PC-3 (cell line): Measurements from ENCODE around the gene CHRNA3. TPM values are rescaled to one million over a fixed set of nuclear protein-coding genes. Genes with fewer than 3 reads are reported as not detected.

ENCODE experiments used
- ATAC-seq: fragments of 200-7000 bp; cut with Tn5 transposase; 2 replicates; pipeline ENCODE4 v1.9.1; 2020; ENCODE audit warnings: mild to moderate bottlenecking, moderate library complexity
- BruUV-seq: library from RNA; stranded (reverse); fragments of 400-500 nt; replicated peaks from 2 replicates; lab custom pipeline; 2021; lab: Mats Ljungman, UMichigan
- CTCF ChIA-PET: fragments of 300-600 bp; sonication (Branson Sonifier 250); formaldehyde crosslinking; loops from one replicate; lab custom pipeline; 2022; ENCODE audit warnings: antibody characterized with exemption; lab: Charles Lee
- POLR2A ChIA-PET: fragments of 300-600 bp; sonication (Branson Sonifier 250); formaldehyde crosslinking; loops from one replicate; lab custom pipeline; 2022; ENCODE audit warnings: antibody characterized with exemption; ENCODE audit not compliant: unreplicated experiment; lab: Charles Lee
- DNase-seq: peaks from one replicate; pipeline ENCODE4 v3.0.0-alpha.2; 2015
- H2AFZ ChIP-seq: fragments of 300-600 bp; sonication (generic); 2 replicates; pipeline ENCODE4 v1.6.0; 2016; ENCODE audit warnings: antibody characterized with exemption, low read length
- H3F3A ChIP-seq: fragments of 300-600 bp; sonication (generic); one replicate; pipeline ENCODE4 v1.6.0; 2017; ENCODE audit warnings: antibody characterized with exemption, low read length, control low read depth, mild to moderate bottlenecking; ENCODE audit not compliant: unreplicated experiment
- H3K27ac ChIP-seq: fragments of 300-600 bp; sonication (generic); 2 replicates; pipeline ENCODE4 v1.5.1; 2016; ENCODE audit warnings: mild to moderate bottlenecking, low read length
- H3K27me3 ChIP-seq: fragments of 300-600 bp; sonication (generic); 2 replicates; pipeline ENCODE4 v1.6.1; 2016; ENCODE audit warnings: low read length, mixed read lengths
- H3K36me3 ChIP-seq: fragments of 300-600 bp; sonication (generic); 2 replicates; pipeline ENCODE4 v1.6.1; 2016; ENCODE audit warnings: low read depth, mixed run types, low read length, mixed read lengths
- H3K4me1 ChIP-seq: fragments of 300-600 bp; sonication (generic); 2 replicates; pipeline ENCODE4 v1.5.1; 2016; ENCODE audit warnings: low read length; ENCODE audit not compliant: insufficient read depth
- H3K4me2 ChIP-seq: fragments of 300-600 bp; sonication (generic); 2 replicates; pipeline ENCODE4 v1.6.0; 2016; ENCODE audit warnings: low read length
- H3K4me3 ChIP-seq: fragments of 300-600 bp; sonication (generic); 2 replicates; pipeline ENCODE4 v1.5.1; 2016; ENCODE audit warnings: mild to moderate bottlenecking, low read length, mixed read lengths
- H3K79me2 ChIP-seq: fragments of 300-600 bp; sonication (generic); 2 replicates; pipeline ENCODE4 v1.6.1; 2017; ENCODE audit warnings: low read length, mixed read lengths
- H3K9ac ChIP-seq: fragments of 300-600 bp; sonication (generic); 2 replicates; pipeline ENCODE4 v1.6.0; 2016; ENCODE audit warnings: mild to moderate bottlenecking, low read length
- H3K9me2 ChIP-seq: fragments of 300-600 bp; sonication (generic); replicated peaks from 2 replicates; pipeline ENCODE4 v1.6.1; 2016; ENCODE audit warnings: mixed run types, low read length, mixed read lengths
- H3K9me3 ChIP-seq: fragments of 300-600 bp; sonication (generic); 2 replicates; pipeline ENCODE4 v1.6.1; 2016; ENCODE audit warnings: low read length, mixed read lengths
- H4K20me1 ChIP-seq: fragments of 300-600 bp; sonication (generic); 2 replicates; pipeline ENCODE4 v1.6.1; 2016; ENCODE audit warnings: low read length, mixed read lengths
- EZH2 ChIP-seq: fragments of 300-600 bp; sonication (generic); IDR thresholded peaks from one replicate; pipeline ENCODE4 v1.6.1; 2017; ENCODE audit warnings: antibody characterized with exemption, mild to moderate bottlenecking, low read length; ENCODE audit not compliant: unreplicated experiment
- EZH2phosphoT487 ChIP-seq: fragments of 300-600 bp; sonication (generic); IDR thresholded peaks from 2 replicates; pipeline ENCODE4 v1.6.1; 2018; ENCODE audit warnings: mild to moderate bottlenecking, antibody characterized with exemption, low read length, borderline replicate concordance
- intact Hi-C: fragments of 100-400 bp; cut with micrococcal nuclease; formaldehyde crosslinking; loops from 2 replicates; pipeline ENCODE4 v1.9.0; 2023
- total RNA-seq: library from RNA; depleted of rRNA; stranded (reverse); fragments of >200 nt; gene quantifications from 2 replicates; pipeline ENCODE4 v1.2.3, GENCODE V29; 2014
- TF ChIP-seq, protein P1 (sequence below): fragments of 300-600 bp; sonication (generic); conservative IDR thresholded peaks from 2 replicates; pipeline ENCODE4 v1.5.1; 2017; ENCODE audit warnings: antibody characterized with exemption, low read depth, mild to moderate bottlenecking, low read length

CHRNA3 gene
- total RNA-seq, 1 experiment from 2014 or later = not detected

DNA sequence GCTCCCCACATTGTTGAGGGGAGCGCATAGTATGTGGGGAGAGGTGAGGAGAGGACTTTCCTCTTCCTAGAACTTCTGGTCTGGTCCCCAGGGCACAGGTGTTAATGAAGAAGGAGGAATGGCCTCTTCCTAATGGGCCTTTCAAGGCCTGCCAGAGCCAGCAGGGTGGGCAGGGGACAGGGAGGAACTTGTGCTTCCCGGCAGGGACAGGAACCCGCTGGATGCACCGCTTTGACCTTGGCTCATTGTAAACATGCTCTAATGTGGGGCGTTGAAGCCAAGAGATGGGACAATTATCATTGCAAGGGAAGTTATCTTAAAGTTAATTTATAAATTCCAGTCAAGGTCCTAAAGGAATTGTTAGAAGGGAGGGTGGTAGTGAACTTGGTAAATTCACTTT, 41.2 kb upstream of the CHRNA3 start:
- POLR2A ChIA-PET = no interaction called here
- H3K27ac ChIP-seq = no peak overlapping the region
- CTCF ChIA-PET = no interaction called here
- no peaks in the 10 kb centered on the region for H3K4me1 ChIP-seq
- no peaks in the 10 kb centered on the region for H4K20me1 ChIP-seq
- H3F3A ChIP-seq = no peaks in the 10 kb centered on the region
- no peaks in the 10 kb centered on the region for H3K9me3 ChIP-seq
- no peak overlapping the region for H3K9ac ChIP-seq
- no peak overlapping the region for H3K4me2 ChIP-seq
- H3K4me3 ChIP-seq = no peak overlapping the region
- no peak overlapping the region for H2AFZ ChIP-seq
- TF ChIP-seq EZH2phosphoT487 (no peak), EZH2 (no peak)
- TF ChIP-seq, protein P1, sequence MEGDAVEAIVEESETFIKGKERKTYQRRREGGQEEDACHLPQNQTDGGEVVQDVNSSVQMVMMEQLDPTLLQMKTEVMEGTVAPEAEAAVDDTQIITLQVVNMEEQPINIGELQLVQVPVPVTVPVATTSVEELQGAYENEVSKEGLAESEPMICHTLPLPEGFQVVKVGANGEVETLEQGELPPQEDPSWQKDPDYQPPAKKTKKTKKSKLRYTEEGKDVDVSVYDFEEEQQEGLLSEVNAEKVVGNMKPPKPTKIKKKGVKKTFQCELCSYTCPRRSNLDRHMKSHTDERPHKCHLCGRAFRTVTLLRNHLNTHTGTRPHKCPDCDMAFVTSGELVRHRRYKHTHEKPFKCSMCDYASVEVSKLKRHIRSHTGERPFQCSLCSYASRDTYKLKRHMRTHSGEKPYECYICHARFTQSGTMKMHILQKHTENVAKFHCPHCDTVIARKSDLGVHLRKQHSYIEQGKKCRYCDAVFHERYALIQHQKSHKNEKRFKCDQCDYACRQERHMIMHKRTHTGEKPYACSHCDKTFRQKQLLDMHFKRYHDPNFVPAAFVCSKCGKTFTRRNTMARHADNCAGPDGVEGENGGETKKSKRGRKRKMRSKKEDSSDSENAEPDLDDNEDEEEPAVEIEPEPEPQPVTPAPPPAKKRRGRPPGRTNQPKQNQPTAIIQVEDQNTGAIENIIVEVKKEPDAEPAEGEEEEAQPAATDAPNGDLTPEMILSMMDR = no peak
- H3K9me2 ChIP-seq = no peaks in the 10 kb centered on the region
- H3K27me3 ChIP-seq = no peaks in the 10 kb centered on the region
- DNase-seq (no peak), ATAC-seq (no peak)
- no peaks in the 10 kb centered on the region for H3K79me2 ChIP-seq
- H3K36me3 ChIP-seq = no peaks in the 10 kb centered on the region
- intact Hi-C loops = no loop called here
- no TSS peak for BruUV-seq

DNA sequence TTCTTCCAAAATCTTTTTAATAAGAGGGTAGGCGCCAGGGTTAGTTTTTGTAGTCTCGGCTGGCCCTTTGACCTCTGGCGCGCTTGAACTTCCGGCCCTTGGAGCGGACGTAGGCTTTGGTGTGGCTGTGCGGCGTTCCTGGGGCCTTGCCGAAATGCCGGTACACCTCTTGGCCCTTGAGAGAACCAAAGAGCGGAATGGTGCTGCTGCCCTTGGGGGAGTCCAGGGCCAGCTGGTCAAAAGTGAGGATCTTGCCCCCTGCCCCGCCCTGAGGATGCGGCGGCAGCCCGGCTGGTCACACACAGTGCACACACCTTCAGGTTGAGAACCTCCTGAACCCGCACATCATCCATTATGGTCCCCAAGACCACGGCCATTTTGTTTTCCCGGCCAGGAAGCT, 40.2 kb upstream of the CHRNA3 start:
- Histone ChIP-seq H3K9me2 (no peaks in the 10 kb centered on the region), H3K79me2 (no peaks in the 10 kb centered on the region), H3K4me2 (no peak overlapping the region), H3K27ac (no peak overlapping the region), H4K20me1 (no peaks in the 10 kb centered on the region), H3F3A (no peaks in the 10 kb centered on the region), H3K4me3 (no peak overlapping the region), H3K4me1 (no peaks in the 10 kb centered on the region), H3K27me3 (no peaks in the 10 kb centered on the region; the same call in 1 of the 2 replicates), H3K36me3 (no peaks in the 10 kb centered on the region), H3K9ac (no peak overlapping the region), H3K9me3 (no peaks in the 10 kb centered on the region), H2AFZ (no peak overlapping the region)
- ChIA-PET CTCF (no interaction called here), POLR2A (no interaction called here)
- intact Hi-C loops = no loop called here
- no TSS peak for BruUV-seq
- TF ChIP-seq EZH2 = no peak
- TF ChIP-seq EZH2phosphoT487 = no peak
- TF ChIP-seq, protein P1 = no peak
- ATAC-seq (no peak), DNase-seq (no peak)

DNA sequence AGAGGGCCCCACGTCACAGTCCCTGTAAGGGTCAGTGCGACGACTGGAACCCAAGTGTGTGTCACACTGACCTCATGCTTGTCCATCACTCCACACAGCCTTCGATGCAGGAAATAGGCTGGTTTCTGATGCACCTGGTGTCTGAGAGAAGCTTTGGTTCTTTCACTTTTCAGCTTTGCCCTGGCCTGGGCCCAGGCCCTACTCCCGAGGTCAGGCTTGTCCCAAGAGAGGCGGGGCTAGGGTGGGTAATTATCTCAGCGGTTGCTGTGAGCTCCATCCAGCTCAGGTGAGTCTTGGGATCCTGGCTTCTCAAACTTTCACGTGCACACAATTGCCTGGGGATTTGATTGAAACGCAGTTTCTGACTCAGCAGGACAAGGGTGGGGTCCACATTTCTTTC, 39.8 kb upstream of the CHRNA3 start:
- POLR2A ChIA-PET = no interaction called here

More for the DNA sequence above, 39.8 kb upstream of the CHRNA3 start:
- H3K9me2 ChIP-seq = no peaks in the 10 kb centered on the region
- no peak overlapping the region for H3K4me2 ChIP-seq
- no peaks in the 10 kb centered on the region for H3K79me2 ChIP-seq
- CTCF ChIA-PET = no interaction called here
- BruUV-seq = no TSS peak
- ATAC-seq = no peak
- no peaks in the 10 kb centered on the region for H3F3A ChIP-seq
- no peaks in the 10 kb centered on the region for H3K4me1 ChIP-seq
- no peak overlapping the region for H2AFZ ChIP-seq
- H3K9ac ChIP-seq = no peak overlapping the region
- H3K27me3 ChIP-seq = no peaks in the 10 kb centered on the region; the same call in 1 of the 2 replicates
- intact Hi-C loops = no loop called here
- DNase-seq = no peak
- no peaks in the 10 kb centered on the region for H3K9me3 ChIP-seq
- H4K20me1 ChIP-seq = no peaks in the 10 kb centered on the region
- H3K36me3 ChIP-seq = no peaks in the 10 kb centered on the region
- TF ChIP-seq EZH2phosphoT487 = no peak
- TF ChIP-seq EZH2 = no peak
- TF ChIP-seq, protein P1 = no peak
- no peak overlapping the region for H3K4me3 ChIP-seq
- no peak overlapping the region for H3K27ac ChIP-seq
